ENCODE measurements around the gene CLCN6.

DNA sequence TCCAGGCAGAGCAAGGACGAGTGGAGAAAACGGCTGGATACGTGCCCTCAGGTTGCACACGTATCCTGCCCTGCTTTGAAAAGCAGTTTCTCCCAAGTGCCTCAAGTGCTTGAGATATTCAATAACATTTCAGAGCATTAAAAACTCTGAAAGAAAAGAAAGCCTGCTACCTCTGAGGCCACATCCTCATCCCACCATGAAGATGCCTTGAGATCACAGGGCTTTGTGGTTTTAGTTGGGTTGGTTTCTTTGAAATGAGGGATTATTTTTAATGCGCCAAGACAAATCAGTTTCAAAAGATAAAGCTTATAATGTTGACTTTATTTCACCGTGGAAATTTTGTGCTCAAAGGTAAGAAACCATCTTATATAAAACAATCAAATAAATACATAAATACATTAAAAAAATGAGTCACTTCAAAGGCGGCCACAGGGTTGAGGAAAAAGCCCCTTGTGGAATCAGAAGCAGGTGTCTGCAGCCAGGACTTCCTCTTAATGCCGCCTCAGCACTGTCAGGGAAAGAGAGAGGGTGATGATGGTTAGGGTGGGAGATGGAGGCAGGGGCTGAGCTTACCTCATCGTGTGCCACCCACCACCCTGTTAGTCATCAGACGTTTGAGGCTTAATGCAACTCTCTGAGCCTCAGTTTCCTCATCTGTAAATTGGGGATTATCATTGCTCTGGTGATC is 51.3 kb downstream of the CLCN6 start:
- TF ChIP-seq, protein P1, sequence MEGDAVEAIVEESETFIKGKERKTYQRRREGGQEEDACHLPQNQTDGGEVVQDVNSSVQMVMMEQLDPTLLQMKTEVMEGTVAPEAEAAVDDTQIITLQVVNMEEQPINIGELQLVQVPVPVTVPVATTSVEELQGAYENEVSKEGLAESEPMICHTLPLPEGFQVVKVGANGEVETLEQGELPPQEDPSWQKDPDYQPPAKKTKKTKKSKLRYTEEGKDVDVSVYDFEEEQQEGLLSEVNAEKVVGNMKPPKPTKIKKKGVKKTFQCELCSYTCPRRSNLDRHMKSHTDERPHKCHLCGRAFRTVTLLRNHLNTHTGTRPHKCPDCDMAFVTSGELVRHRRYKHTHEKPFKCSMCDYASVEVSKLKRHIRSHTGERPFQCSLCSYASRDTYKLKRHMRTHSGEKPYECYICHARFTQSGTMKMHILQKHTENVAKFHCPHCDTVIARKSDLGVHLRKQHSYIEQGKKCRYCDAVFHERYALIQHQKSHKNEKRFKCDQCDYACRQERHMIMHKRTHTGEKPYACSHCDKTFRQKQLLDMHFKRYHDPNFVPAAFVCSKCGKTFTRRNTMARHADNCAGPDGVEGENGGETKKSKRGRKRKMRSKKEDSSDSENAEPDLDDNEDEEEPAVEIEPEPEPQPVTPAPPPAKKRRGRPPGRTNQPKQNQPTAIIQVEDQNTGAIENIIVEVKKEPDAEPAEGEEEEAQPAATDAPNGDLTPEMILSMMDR (IDR thresholded peaks at IDR 0.05): no peak
- TF ChIP-seq EZH2 (IDR thresholded peaks at IDR 0.05; ENCODE audit: borderline replicate concordance, insufficient read depth, low read depth, low read length, poor library complexity, severe bottlenecking): no peak

Measured in B cell (primary cell).